Astrocyte of the hippocampus (primary cell): ENCODE measurements around the gene UNC93B1.
A peak's percentile ranks its signal among the peaks of the same experiment; 100 is the strongest.

Experiments used
- DNase-seq: peaks from one replicate; pipeline ENCODE4 v3.0.0; 2011; ENCODE audit warnings: low read depth, low spot score

The UNC93B1 gene

DNA sequence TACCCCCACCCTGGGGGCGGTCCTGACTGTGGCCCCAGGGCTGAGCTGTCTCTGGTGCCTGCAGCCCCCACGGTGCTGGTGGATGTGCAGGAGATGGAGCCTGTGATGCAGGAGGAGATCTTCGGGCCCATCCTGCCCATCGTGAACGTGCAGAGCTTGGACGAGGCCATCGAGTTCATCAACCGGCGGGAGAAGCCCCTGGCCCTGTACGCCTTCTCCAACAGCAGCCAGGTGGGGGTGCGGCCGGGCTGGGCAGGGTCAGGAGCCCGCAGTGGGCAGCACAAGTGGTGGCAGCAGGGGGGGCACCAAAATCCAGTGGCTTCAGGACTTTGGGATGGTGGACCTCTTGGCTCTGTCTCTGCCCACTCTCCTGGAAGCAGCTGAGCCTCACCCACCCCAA is 18.6 kb upstream of the UNC93B1 start:
- no peak for DNase-seq

DNA sequence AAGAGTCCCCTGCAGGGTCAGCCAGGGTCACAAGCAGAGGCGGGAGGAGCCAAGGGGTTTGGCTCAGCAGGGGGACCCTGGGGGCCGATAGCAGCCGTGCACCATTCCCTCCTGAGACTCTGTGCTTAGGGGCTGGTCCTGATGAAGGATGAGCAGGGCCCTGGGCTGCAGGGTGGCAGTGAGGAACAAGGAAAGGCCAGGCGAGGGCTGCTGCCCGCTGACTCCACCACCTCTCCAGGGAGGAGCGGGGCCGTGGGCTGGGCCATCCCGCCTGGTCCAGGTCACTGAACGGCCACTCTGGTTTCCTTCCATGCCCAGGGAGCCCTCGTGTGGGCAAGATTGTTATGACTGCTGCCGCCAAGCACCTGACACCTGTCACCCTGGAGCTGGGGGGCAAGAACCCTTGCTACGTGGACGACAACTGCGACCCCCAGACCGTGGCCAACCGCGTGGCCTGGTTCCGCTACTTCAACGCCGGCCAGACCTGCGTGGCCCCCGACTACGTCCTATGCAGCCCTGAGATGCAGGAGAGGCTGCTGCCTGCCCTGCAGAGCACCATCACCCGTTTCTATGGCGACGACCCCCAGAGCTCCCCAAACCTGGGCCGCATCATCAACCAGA is 17.4 kb upstream of the UNC93B1 start:
- peak; percentile 69 for DNase-seq

DNA sequence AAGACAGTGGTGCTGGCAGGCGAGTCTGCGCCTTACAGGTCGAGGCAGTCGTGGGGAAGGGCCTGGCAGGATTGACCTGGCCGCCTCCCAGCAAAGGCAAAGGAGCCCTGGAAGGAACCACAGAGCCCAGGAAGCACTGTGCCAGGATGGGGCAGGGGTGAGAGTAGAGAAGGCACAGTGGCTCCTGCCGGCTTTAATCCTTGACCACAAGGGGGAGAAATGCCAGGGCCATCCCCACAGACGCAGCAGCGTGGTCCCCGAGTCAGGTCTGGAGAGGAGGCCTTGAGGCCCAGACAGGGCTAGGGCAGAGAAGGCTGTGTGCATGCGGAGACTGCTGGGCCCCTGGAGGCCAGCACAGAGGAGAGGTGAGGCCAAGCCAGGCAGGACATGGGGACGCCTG is 16.7 kb upstream of the UNC93B1 start:
- DNase-seq, result peak; percentile 66

DNA sequence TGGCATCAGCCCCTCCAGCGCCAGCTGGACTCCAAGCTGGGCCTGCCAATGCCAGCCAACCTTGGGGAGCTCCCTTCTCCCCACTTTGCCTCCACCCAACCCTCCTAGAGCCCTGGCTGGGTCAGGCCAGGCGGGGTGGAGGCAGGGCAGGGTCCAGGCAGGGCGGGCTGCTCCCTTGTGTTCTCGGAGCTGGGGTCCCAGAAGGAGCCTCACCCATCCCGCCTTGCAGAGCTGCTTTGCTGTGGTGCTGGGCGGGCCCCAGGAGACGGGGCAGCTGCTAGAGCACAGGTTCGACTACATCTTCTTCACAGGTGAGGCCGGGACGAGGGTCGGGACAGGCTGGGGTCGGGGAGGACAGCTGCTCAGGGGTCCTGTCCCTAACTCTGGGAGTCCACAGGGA is 15.6 kb upstream of the UNC93B1 start:
- DNase-seq, result no peak

DNA sequence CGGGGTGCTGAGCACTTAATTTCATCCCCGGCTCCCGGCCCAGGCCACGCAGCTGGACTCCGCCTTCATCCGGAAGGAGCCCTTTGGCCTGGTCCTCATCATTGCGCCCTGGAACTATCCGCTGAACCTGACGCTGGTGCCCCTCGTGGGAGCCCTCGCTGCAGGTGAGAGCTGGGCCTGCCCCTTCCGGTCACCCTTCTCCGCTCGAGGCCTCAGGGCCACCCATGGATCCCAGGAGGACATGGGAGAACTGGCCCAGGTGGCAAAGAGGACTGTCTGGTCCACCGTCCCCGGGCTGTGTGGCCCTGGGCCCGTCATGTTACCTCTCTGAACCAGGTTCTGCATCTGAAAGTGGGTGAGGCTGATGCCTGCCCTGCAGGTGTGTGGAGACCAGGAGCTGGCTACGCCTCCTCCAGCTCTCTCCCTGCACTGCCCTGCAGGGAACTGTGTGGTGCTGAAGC is 14.9 kb upstream of the UNC93B1 start:
- no peak for DNase-seq

DNA sequence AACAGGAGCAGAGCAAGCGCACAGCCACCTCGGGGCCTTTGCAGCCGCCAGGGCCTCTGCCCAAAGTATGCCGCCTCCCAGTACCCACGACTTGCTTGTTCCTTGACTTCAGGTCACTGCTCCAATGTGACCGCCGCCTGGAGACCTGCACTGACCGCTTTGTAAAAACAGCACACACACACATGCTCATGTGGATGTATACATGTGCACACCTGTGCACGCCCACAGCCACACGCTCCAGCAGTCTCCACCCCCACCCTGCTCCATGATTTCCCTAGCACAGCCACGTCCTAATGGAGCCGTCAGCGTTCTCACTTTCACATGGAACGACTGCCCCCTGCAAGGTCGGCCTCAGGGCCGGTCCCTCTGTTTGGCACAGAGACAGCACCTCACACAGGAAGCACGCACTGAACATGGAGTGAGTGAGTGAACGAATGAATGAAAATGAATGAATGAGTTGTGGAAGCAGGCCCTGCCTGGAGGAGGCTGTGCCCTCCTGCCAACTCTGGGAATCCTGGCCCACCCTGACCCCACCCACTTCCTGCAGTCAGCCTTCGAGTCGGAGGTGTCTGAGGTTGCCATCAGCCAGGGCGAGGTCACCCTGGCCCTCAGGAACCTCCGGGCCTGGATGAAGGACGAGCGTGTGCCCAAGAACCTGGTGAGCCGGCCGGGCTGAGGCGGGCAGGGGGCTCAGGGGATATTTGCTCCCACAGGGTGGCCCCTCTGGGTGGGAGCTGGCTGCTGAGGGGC is 14.3 kb upstream of the UNC93B1 start:
- DNase-seq, result no peak

DNA sequence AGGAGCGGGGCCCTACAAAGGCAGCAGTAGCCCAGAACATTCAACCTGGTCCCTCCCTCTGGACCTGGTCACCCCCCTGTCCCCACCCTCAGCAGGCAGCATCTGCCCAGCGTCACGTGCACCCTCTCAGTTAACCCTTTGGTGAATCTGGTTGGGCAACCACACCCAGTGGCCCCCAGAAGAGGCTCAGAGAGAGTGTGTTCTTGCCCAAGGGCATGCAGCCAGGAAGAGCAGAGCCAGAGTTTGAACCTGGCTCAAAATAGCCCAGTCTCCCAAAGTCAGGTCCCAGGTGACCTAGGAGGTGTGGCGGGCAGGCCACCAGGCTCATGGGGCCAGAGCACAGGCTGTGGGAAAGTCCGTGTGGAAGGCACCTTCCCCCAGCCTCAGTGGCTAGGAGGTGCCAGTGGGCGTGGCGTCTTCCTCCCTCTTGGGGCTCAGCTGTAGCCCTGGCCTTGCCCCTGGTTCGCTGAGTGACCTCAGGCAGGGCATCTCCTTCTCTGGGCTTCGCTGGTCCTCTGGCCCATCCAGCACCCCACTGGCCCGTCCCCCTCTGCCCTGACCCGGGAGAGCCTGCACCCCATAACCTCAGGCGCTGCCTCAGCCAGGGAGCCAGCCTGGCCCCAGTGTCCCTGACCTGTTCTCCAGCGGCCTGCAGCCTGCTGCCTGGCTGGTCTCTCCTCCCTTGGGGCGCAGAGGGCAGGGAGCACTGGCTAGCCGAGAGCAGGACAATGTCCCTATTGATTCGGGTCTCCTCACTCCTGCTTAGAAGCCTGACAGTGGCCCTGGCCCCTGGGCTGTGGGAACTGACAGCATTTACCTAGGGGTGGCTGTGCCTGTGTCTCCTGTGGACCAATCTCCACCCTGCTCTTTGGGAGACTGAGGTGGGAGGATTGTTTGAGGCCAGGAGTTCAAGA is 13.3 kb upstream of the UNC93B1 start:
- no peak for DNase-seq

DNA sequence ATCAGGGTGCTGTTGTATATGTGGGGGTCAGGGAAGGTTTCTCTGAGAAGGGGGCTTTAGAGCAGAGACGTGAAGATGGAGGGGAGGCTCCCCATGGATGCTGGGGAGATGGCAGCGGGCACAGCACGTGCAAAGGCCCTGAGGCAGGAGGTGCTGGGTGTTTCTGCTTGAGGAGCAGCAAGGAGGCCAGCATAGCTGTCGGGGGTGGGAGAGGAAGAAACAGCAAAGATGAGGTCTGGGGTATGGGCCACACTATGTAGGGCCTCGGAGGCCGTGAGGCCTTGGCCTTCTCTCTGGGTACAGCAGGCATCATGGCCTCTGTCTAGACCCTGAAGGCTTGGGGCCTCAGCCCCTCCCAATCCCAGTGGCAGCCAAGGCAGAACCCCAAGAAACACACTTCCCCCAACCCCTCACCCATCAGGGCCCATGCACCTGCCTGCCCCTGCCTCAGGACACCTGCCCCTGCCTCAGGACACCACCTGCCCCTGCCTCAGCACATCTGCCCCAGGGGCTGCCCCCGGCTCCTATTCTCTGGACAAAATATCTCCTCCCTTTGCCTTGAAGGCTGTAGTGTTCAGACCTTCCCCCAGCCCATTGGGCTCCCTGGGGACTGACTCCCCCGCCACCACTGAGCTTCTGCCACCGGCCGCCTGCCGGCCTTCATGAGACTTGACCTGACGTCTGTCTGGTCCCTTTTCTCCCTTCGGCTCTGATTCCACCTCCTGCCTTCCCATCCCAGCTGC is 12.4 kb upstream of the UNC93B1 start:
- no peak for DNase-seq

DNA sequence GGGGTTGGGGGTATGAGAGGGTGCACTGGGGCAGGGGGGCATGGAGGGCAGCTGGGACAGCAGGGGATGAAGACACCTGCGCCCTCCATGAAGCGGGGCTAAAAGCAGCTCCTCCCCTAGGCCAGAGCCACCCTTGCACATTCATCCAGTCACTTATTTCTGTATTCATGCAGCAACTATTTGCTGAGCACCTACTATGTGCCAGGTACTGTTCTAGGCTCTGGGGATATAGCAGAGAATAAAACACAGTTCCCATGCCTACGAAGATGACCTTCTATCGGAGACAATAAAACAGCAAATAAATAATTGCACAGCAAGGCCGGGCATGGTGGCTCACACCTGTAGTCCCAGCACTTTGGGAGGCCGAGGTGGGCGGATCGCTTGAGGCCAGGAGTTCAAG is 11.6 kb upstream of the UNC93B1 start:
- no peak for DNase-seq

DNA sequence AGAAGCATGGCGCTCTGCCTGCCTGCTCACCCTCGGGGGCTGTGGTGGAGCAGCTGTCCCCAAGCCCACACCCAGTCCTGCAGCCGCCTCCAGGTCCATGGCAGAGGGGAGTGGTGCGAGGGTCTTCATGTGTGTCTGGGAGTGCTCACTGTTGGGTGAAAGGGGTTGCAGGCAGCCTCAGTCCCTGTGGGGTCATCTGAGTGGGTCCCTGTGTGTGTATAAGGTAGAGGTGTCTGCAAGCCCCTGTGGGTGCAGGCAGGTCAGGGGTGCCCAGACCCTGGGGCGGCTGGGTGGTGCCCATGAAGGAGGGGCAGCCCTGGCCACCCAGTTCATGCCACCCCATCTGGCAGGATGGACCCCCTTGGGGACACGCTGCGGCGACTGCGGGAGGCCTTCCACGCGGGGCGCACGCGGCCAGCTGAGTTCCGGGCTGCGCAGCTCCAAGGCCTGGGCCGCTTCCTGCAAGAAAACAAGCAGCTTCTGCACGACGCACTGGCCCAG is 11.1 kb upstream of the UNC93B1 start:
- DNase-seq, result no peak

DNA sequence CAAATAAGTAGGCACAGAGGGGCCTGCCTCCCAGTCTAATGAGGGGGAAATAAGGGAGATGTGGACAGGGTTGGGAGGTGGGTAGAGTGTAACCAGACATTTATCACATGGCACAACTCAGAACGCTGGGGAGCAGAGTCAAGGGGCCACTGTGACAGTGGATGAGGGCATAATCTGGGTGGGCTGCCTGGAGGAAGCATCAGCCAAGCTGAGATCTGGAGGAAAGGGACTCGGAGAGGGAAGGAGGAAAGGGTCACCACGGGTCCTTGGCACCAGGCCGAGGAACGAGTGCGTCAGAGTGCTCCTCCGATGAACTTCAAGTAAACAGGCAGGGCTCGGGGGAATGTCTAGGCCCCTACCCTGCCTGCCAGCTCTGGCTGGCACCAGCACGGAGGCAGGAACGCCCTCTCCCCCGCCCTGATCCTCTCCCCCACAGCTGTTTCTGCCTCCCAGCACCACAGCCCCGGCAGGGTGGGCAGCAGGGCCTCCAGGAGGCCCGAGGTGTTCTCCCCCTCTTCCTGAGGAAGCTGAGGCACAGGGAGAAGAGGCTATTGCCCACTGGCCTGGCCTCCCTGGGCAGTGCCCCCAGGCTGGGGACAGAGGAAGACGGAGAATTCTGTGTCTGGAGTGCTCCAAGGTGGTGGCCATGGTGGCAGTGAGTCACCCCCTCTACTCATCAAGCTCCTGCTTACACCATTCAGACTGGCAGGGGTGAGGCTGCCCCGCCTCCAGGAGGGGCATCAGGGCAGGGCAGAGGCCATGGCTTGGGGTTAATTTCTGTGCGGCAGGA is 10.5 kb upstream of the UNC93B1 start:
- DNase-seq, result peak; percentile 89

DNA sequence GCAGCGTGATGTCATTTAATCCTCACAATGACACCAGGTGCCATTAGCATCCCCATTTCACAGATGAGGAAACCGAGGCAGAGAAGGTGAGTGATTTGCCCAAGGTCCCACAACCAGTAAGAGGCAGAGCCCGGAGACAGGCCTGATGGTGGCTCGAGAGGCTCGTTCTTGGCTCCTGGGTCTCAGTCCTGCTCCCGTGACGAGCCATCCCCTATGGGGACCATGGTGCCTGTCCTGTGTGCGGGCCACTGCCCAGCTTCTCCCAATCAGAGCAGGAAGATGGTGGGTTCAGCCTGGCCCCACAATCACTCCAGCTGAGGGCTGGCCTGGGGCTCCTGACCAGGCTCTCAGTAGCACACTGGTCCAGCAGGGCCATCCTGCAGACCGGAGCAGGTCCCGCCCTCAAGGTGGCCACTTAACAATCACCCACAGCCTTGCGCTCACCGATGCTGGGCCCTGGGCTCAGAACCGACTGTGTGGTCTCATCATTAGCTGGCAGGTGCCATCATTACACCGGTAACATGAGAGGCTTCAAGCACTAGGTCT is 9.8 kb upstream of the UNC93B1 start:
- DNase-seq, result no peak

DNA sequence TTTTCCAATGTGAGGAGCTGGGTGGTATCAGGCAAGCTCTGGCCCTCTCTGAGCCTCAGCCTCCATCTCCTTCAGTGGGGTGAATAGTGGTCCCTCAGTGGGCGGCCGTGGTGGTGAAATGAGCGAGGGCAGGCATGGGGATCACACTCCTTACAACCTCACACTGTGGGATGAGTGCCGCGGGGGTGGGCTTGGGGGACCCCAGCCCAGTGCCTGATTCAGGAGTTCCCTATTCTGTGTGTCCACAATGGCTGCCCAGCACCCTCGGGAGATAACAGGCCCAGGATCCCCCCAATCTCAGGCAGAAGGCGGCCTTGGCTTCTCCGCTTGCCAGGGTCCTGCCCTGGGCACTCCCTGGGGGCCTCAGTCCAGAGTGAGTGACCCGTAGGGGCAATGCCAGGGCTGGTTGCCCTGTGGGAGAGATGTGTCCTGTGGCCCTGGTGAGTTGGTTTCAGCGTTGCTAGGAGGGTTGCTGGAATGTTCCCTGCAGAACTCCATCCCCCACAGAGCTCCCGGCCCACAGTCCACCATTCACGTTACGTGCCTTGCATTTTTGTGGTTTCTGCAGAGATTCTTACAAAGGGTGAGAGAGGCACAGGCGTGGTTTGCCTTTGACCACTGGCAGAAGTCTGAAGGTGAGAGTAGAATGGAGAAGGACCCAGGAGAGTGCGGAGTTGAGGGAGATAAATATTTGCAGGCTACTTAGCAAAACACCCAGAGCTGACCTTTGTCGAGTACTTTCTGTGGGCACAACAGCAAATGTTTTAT is 9.1 kb upstream of the UNC93B1 start:
- DNase-seq, result peak; percentile 99

DNA sequence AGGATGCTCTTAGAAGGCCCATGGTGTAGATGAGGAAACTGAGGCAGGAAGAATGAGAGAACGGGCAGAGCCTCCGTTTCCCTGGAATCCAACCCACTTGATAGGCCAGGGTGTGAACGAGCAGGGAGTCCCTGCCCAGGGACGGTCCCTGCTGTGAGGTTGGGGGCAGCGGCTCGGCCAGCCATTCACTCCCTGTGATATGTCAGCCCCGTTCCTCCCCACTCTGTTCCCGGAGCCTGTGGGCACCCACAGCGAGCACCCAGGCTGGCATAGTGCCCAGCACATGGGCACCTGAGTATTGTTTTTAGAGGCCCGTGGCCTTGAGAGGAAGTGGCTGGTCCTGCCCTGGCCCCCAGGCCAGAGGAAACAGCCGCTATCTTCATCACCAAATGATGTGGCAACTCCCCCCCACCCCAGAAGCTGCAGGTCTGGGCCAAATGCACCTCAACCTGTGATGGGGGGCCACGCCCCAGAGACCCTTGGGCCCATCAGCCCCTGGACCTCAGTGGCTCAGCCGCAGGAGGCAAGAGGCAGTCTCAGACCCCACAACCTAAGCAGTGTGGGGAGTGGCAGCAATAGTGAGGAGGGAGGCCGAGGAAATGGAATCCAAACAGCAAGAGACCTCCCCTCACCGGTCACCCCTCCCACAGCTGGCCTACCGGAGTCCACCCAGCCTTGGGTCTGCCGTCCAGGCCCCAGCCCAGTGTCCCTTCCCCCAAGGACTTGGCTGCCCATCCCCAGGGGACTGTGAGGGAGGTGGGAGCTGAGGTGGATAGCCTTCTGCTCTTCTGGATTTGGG is 8.3 kb upstream of the UNC93B1 start:
- no peak for DNase-seq

DNA sequence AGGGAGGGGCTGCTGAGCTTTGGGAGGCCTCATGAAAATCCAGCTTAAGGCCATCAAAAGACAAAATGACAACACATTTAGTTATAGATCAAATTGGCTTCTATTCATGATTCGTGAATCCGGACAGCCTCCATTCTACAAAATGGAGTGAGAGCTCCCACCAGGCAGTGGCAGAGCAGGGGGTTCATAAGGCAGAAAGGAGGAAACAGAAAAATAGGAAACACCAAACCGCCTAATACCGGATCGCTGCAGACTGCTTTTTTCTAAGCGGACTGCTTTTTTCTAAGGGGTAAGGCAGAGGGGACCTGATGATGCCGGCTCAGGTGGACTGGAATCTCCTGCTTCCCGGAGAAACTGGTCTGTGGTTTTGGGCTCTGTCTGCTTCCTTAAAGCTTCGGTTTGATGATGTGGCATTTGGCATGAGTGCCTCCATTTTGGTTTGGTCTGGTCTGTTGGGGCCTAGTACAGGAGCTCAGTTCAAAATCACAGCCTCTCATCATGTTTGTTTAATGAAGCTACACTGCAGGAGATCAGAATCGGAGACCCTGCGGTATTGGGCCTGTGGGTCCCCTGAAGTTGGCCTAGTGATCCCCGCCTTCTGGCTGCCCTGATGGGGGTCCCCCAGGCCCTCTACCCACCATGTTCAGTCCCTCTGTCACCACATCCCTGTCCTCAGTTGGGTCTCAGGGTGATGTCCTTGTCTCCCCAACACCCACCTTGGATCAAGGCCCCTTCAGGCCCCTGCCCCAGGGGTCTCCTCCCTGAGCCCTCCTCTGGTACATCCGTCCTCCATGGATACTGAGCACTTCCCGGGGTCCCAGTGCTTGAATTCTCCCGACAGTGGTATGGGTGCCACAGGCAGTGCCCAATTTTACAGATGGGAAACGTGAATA is 7.4 kb upstream of the UNC93B1 start:
- DNase-seq, result no peak

DNA sequence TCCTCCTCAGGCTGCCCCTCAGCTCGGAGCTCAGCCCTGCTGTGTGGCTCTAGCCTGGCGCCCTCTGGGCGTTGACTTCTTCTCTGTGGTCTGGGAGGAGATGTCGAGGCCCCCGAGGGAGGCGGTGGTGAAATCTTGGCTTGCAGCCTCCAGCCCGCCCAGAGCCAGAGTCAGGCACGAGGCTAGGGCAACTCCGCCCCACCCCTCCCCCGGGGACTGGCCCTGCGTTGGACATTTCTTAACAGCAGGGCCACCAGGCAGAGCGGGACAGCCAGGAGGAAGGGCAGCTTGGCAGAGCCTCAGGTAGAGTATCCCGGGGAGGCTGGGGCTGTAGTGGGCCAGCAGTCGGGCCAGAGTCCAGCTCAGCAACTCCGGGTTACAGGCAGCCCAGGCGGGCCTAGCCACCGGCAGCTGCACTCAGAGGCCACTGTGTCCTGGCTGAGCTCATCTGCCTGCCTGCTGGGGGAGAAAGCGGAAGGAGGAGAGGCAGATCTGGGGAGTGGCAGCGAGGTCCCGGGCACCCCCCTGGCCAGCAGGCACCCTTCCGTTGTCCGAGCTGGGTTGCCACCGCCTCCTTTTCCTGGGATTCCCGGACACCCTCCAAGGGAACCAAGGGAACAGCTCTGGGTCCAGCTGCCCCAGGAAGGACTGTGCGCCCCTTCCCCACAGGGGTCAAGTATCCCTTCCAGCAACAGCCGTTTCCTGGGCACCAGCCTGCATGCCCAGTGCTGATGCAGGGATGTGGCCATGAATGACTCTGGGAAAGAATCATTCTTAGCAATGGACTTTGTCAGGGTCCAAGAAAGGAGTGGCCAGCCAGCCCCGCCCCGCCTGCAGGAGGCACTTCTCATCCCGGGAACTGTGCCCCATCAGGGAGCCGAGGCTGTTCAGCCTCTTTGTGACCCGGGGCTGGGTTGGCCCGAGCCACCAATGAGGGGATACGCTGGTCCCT is 6.5 kb upstream of the UNC93B1 start, which contains the start of gene ALDH3B1:
ALDH3B1 (plus strand) TSS at position 238 of the 952 bp plus-strand sequence. CDS start 4,971 bp downstream, outside the sequence.
- peak; percentile 92 for DNase-seq
